HG02938 (cell line): ENCODE measurements around the gene LMF1.

ENCODE experiments used
- ATAC-seq: cut with Tn5 transposase; IDR thresholded peaks from one replicate; pipeline ENCODE4 v1.9.1; 2021; ENCODE audit warnings: mild to moderate bottlenecking, moderate library complexity; ENCODE audit not compliant: unreplicated experiment

Gene LMF1

DNA sequence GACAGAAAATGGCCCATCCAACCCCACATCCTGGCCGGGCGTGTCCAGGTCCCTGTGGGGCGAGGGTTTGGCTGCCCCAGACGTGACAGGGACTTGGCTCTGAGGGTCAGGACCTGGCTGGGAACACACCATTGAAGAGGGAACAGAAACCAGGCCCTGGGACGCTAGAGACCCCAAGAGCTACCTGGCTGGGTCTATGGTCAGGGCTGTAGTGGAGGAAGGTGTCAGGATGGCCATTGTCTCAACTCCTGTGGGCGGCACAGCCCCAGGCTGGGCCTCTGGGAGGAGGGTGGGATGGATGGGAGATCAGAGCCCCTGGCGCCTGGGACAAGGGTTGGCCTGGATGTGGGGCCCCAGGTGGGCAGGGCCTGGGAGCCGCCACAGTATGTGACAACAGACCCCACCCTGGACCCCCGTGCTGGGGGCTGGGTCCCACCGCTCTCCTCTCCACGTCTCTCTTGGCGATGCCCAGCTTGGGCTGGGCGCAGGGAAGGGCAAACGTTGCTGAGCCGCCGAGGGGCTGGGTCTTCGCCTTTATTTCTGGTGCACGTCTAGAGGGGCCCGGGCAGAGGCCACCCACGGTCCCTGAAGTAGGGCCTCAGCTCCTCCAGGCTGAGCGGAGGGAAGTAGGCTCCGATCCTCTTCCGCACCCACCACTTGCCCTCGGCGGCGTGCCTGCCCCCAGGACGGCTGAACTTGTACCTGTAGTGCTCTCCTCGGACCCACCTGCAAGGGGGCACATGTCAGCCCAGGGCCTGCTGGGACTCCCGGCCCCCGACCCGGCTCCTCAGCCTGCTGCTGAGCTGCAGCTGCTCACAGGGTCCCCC lies 116.6 kb downstream of the LMF1 start:
- no peak for ATAC-seq

DNA sequence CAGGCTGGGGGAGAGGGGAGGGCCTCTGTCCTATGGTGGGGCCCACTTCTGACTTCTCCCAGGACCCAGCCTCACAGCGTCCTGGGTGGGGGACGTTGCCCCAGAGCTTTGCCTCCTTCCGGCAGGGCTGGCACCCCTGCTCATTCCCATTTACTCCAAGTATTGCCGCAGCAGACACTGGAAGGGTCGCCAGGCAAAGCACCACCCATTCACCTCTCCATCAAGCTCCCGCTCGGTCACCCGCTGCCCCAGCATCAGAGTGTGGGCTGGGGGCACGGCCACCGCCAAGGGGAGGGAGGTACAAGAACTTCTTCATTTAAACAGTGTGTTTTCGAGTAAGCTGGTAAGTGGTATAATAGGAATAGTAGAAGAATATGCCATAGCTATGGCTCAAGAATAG lies 117.5 kb downstream of the LMF1 start:
- ATAC-seq, result no peak

- ATAC-seq, result no peak
These were observed 118.2 kb downstream of the LMF1 start for GRCh38 chr16:852451-853185.

- no peak for ATAC-seq
These were observed 118.9 kb downstream of the LMF1 start for GRCh38 chr16:851871-852270.

DNA sequence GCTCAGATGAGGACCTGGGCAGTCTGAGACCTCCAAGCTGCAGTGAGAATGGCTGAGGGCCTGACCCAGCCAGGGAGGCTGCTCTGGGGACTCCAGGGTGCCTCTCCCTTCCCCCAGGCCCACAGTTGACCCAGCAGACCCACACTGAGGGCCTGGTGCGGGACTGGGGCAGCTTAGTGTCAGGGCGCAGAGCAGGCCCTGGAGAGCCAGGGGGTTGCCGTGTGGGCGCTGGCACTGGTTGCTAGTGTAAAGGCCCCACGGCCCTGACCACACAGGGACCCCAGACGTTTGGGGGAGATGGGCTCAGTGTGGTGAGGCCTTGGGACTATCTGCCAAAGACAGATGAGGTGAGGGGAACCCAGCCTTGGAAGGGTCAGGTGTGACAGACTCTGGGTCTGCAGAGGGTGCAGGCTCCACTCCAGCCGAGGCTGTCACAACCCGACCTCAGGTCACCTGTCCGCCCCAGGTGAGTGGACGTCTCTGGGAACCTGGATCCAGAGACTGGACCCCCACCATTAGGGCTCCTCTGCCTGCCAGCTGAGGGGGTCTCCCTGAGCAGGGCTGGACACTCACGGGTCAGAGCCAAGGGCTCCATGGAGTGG lies 119.5 kb downstream of the LMF1 start:
- ATAC-seq, result no peak

- no peak for ATAC-seq
These were observed 120.1 kb downstream of the LMF1 start for GRCh38 chr16:850668-851067.

GRCh38 chr16:848510-849253 lies 122.1 kb downstream of the LMF1 start:
- no peak for ATAC-seq

GRCh38 chr16:847681-848445 lies 122.9 kb downstream of the LMF1 start:
- ATAC-seq, result no peak

- ATAC-seq, result no peak
These were observed 123.6 kb downstream of the LMF1 start for GRCh38 chr16:847151-847550.

GRCh38 chr16:845351-845745 lies 125.4 kb downstream of the LMF1 start:
- ATAC-seq, result no peak

GRCh38 chr16:844638-845350 lies 126.0 kb downstream of the LMF1 start:
- no peak for ATAC-seq

DNA sequence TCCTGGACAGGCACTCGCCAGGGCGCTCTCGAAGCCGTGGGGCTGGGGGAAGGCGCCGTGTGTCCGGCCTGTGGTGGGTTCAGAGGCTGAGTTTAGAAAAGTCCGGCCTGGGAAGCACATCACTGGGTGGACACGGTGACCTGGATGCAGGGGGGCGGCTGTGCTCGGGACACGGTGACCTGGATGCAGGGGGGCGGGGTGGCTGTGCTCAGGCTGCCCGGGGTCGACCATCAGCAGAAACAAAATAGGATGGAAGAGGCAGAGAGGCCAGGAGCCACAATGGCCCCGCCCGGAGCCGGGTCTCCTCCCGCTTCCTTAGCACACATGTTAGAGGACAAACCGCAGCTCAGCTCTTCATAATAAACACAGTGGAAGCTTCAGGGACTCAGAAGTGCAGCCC lies 127.0 kb downstream of the LMF1 start:
- ATAC-seq, result no peak

DNA sequence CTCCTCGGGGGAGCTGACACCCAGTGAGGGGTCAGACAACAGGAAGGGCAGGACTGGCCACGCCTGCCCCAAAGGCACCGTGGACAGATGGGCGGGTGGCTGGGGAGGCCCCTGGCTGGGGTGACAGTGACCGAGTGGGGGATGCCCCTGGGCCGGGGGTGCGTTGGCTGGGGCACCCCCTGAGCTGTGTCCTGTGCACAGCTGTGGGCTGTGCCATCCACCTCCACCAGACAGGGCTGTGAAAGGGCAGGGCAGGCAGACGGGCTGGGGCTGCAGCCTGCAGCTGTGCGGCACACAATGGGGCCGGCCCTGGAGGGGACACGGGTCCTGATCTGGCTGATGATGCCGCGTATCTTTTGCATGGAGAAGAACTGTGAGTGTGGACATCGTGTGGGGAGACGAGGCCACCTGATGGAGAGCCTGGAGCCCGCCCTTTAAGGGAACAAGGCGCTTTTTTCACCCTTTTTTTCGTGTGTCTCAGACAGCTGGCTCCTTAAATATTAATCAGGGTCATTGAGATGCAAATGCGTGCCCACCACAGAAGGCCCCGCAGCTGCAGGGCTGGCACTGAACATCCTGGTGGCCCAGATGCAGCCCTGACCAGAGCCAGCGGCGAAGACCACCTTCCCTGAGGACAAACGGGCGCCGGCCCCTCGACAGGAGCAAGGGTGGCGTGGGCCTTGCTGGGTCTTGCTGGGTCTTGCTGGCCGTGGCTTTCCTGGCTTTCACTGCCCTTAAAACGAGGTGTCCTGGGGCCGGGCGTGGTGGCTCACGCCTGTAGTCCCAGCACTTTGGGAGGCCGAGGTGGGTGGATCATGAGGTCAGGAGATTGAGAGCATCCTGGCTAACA lies 127.8 kb downstream of the LMF1 start:
- ATAC-seq, result no peak

- ATAC-seq, result no peak
These were observed 128.7 kb downstream of the LMF1 start for GRCh38 chr16:842061-842476.

GRCh38 chr16:841455-842060 lies 129.2 kb downstream of the LMF1 start:
- no peak for ATAC-seq

DNA sequence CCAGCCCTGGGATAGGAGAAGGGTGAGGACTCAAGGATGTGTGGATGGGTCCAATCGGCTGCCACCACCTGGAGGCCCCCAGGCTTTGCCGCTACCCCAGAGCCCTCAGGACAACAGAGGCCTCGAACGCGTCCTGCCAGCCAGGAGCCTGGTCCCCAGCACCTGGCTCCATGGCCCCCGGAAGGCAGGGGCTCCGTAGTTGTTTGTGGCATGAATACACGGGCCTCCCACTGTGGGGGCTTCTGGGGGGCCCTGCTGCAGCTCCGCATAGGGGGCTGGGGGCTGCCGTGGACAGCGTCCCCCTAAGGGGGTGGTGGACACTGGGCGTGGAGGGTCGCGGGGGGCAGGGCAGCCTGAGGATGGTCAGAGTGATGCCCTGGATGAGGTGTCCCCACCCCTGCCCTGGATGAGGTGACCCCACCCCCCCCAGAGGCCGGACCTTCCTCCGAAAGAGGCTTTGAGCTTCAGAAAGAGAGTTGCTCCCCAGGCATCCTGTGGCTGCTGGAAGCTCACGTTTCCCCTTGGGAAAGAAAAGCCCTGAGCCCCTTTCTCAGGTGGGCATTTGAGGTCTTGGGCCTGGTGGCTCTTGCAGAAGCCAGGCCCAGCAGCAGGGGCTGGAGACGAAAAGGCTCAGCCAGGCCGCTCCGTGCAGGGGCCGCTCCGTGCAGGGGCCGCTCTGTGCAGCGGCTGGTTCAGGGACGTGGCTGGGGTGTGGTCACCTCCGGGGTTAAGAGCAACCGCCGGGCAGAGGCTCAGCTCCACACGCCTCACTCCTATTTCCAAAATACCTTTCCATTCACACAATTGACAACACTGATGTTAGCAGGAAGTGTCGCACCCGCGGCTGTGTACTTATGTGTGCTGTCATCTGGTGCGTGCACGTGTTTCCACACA lies 130.0 kb downstream of the LMF1 start:
- no peak for ATAC-seq

DNA sequence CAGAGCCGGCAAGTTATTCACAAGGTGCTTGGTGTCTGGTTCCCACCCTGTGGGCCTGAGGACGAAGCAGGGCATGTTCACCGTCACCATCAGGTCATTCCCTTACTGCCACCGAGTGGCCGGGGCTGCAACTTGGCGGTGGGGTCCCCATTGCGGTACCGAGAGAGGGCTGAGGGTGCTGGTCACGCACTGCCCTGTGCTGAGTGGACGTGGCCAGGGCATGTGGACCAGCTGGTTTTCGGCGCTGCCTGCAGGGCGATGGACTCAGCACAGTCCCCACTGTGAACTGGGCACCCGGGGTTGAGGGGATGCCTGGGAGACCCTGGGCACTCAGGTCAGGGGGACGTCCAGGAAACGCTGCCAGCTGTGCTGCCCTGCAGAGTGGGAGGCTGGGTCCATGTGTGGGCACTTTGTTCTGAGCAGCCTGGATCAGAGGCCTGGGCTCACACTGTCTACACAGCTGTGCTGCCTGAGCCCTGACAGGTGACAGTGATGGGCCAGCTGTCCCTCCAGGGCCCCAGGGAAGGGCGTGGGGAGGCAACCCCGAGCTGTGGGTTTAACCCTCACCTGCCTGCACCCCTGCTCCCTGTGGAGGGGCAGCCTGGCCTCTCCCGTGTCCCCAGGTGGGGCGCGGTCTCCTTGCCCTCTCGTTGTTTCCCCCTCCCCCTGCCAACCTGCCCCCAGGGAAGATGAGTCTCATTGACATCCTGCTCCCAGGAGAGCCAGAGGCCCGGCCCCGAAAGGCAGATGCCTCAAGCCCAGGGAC lies 131.0 kb downstream of the LMF1 start:
- ATAC-seq, result no peak
